HepG2 (cell line): ENCODE results near the gene SREBF1. TPM values are rescaled to one million over a fixed set of nuclear protein-coding genes. Genes with fewer than 3 reads are reported as not detected.

ENCODE experiments used
- ATAC-seq: fragments of 200-7000 bp; cut with Tn5 transposase; 3 replicates; pipeline ENCODE4 v1.9.1; 2020; ENCODE audit warnings: mild to moderate bottlenecking, moderate library complexity
- BruUV-seq: library from RNA; stranded (reverse); fragments of 400-500 nt; replicated peaks from 2 replicates; lab custom pipeline; 2021; lab: Mats Ljungman, UMichigan
- CTCF ChIA-PET: fragments of 300-600 bp; formaldehyde crosslinking; extraction: SDS; loops from one replicate; lab custom pipeline; 2021; ENCODE audit warnings: low total read pairs, inconsistent platforms, low intra/inter-chr PET ratio; lab: Yijun Ruan, JAX
- POLR2A ChIA-PET: fragments of 350-600 bp; sonication (Branson Sonifier 250); formaldehyde crosslinking; loops from one replicate; lab custom pipeline; 2020; ENCODE audit warnings: antibody characterized with exemption, inconsistent platforms; lab: Yijun Ruan, JAX
- DNase-seq: peaks from one replicate; pipeline ENCODE4 v3.0.0-alpha.2; 2015; ENCODE audit warnings: low spot score
- FAIRE-seq: peaks from 3 replicates; lab custom pipeline; 2011; peaks lifted over from hg19 to GRCh38; lab: Jason Lieb, UNC
- H2AFZ ChIP-seq: one replicate; pipeline ENCODE4 v1.6.1; 2011; ENCODE audit warnings: low read length, inconsistent platforms
- H3K27ac ChIP-seq: fragments of 300-600 bp; 3 replicates; pipeline ENCODE4 v1.8.0; 2011; ENCODE audit warnings: mixed run types, mild to moderate bottlenecking, mixed read lengths, low read length, inconsistent platforms; ENCODE audit not compliant: insufficient read depth; ENCODE audit errors: extremely low read length
- H3K27me3 ChIP-seq, 2 experiments: fragments of 200-600 bp in 1 of 2; 2 replicates in 1 of 2; 3 replicates in 1 of 2; pipeline versions ENCODE4 v1.6.0 to v1.8.0; 2011; ENCODE audit warnings: low read length in 2 of 2, mild to moderate bottlenecking in 2 of 2, moderate library complexity in 2 of 2, inconsistent platforms in 1 of 2; ENCODE audit not compliant: insufficient read depth in 2 of 2, control insufficient read depth in 1 of 2
- H3K36me3 ChIP-seq, 2 experiments: fragments of 200-600 bp in 1 of 2; replicated peaks in 1 of 2; 2 replicates in 1 of 2; 3 replicates in 1 of 2; pipeline versions ENCODE4 v1.5.1 to v1.8.0; 2011; ENCODE audit warnings: low read length in 2 of 2, inconsistent platforms in 1 of 2; ENCODE audit not compliant: insufficient read depth in 2 of 2, control insufficient read depth in 1 of 2
- H3K4me1 ChIP-seq: 2 replicates; pipeline ENCODE4 v1.5.1; 2012; ENCODE audit warnings: low read length, inconsistent platforms; ENCODE audit not compliant: insufficient read depth
- H3K4me2 ChIP-seq: 2 replicates; pipeline ENCODE4 v1.6.0; 2011; ENCODE audit warnings: low read depth, low read length, inconsistent platforms
- H3K4me3 ChIP-seq, 3 experiments: fragments of 200-600 bp in 1 of 3; sonication (generic), shearing (Covaris generic) in 1 of 3; replicated peaks in 1 of 3; 2 replicates each; pipeline ENCODE4 v1.5.1; 2011 to 2016; ENCODE audit warnings: low read length in 3 of 3, inconsistent platforms in 2 of 3, low read depth in 2 of 3, mild to moderate bottlenecking in 2 of 3, control low read depth in 1 of 3, mixed read lengths in 1 of 3; ENCODE audit not compliant: insufficient read depth in 1 of 3
- H3K79me2 ChIP-seq: one replicate; pipeline ENCODE4 v1.6.1; 2011; ENCODE audit warnings: low read length, inconsistent platforms; ENCODE audit not compliant: insufficient read depth
- H3K9ac ChIP-seq: 2 replicates; pipeline ENCODE4 v1.6.0; 2011; ENCODE audit warnings: mild to moderate bottlenecking, low read depth, low read length, inconsistent platforms; ENCODE audit not compliant: insufficient read depth
- H3K9me3 ChIP-seq: 2 replicates; pipeline ENCODE4 v1.5.1; 2012; ENCODE audit warnings: mild to moderate bottlenecking, low read length
- H4K20me1 ChIP-seq: 2 replicates; pipeline ENCODE4 v1.6.0; 2011; ENCODE audit warnings: inconsistent platforms, mild to moderate bottlenecking, low read length, moderate library complexity; ENCODE audit not compliant: insufficient read depth
- BRD4 ChIP-seq: sonication (generic); formaldehyde crosslinking; IDR thresholded peaks from 2 replicates; pipeline ENCODE4 v1.4.0; 2020; ENCODE audit warnings: missing genetic modification reagents
- FOXA1 ChIP-seq, 2 experiments: fragments of 450-650 bp in 1 of 2; sonication (generic) in 1 of 2; formaldehyde crosslinking in 1 of 2; IDR thresholded peaks; 2 replicates each; pipeline versions ENCODE4 v1.4.0 to v1.6.1; 2016 to 2020; ENCODE audit warnings: missing genetic modification reagents in 1 of 2
- HNRNPUL1 ChIP-seq: fragments of 200-400 bp; formaldehyde crosslinking; IDR thresholded peaks from 2 replicates; pipeline ENCODE4 v1.6.1; 2017; ENCODE audit warnings: low read depth, mild to moderate bottlenecking, low read length, moderate library complexity
- HOXA3 ChIP-seq: sonication (generic); formaldehyde crosslinking; IDR thresholded peaks from 2 replicates; pipeline ENCODE4 v1.5.0; 2020; ENCODE audit warnings: missing genetic modification reagents
- KDM1A ChIP-seq: IDR thresholded peaks from 2 replicates; pipeline ENCODE4 v1.6.1; 2016; ENCODE audit warnings: missing compliant biosample characterization
- MBNL3 ChIP-seq: fragments of 250-450 bp; sonication (Bioruptor Pico); conservative IDR thresholded peaks from 2 replicates; pipeline ENCODE4 v1.8.0; 2022; ENCODE audit warnings: mild to moderate bottlenecking, inconsistent platforms
- MXI1 ChIP-seq: IDR thresholded peaks from 3 replicates; pipeline ENCODE4 v1.6.1; 2012; ENCODE audit warnings: low read depth, low read length, inconsistent platforms, borderline replicate concordance
- SMARCE1 ChIP-seq: fragments of 450-650 bp; IDR thresholded peaks from 2 replicates; pipeline ENCODE4 v1.6.1; 2017; ENCODE audit warnings: borderline replicate concordance
- TBX3 ChIP-seq: fragments of 450-650 bp; IDR thresholded peaks from 2 replicates; pipeline ENCODE4 v1.6.1; 2017; ENCODE audit warnings: antibody characterized with exemption, mild to moderate bottlenecking, inconsistent platforms, borderline replicate concordance
- ZBTB21 ChIP-seq: sonication (generic); formaldehyde crosslinking; IDR thresholded peaks from 2 replicates; pipeline ENCODE4 v1.4.0; 2020; ENCODE audit warnings: missing genetic modification reagents
- ZC3H13 ChIP-seq: sonication (generic); formaldehyde crosslinking; IDR thresholded peaks from 2 replicates; pipeline ENCODE4 v1.8.1; 2023; ENCODE audit warnings: mild to moderate bottlenecking, missing genetic modification reagents, moderate library complexity
- ZNF207 ChIP-seq: fragments of 450-650 bp; IDR thresholded peaks from 2 replicates; pipeline ENCODE4 v1.6.1; 2016; ENCODE audit warnings: antibody characterized with exemption, borderline replicate concordance
- ZNF235 ChIP-seq: sonication (generic); formaldehyde crosslinking; IDR thresholded peaks from 2 replicates; pipeline ENCODE4 v1.8.1; 2023; ENCODE audit warnings: mild to moderate bottlenecking, missing genetic modification reagents, borderline replicate concordance
- ZNF572 ChIP-seq: sonication (generic); formaldehyde crosslinking; IDR thresholded peaks from 2 replicates; pipeline ENCODE4 v1.5.1; 2020; ENCODE audit warnings: mild to moderate bottlenecking, missing genetic modification reagents
- ZNF598 ChIP-seq: sonication (generic); formaldehyde crosslinking; IDR thresholded peaks from 2 replicates; pipeline ENCODE4 v1.5.1; 2020; ENCODE audit warnings: mild to moderate bottlenecking, missing genetic modification reagents, borderline replicate concordance
- ZNF616 ChIP-seq: sonication (generic); formaldehyde crosslinking; IDR thresholded peaks from 2 replicates; pipeline ENCODE4 v1.5.0; 2020; ENCODE audit warnings: low read depth, mild to moderate bottlenecking, missing genetic modification reagents
- WGBS: methylation state at CpG from one replicate; pipeline ENCODE4 v1.1.6; 2017; ENCODE audit warnings: low lambda C conversion rate; 5-methylcytosine and 5-hydroxymethylcytosine counted together
- in situ Hi-C: cut with HindIII; loops from 2 replicates; pipeline ENCODE4 v1.10.0; 2017; ENCODE audit warnings: low pct_unique_long_range_greater_than_20kb; ENCODE audit not compliant: extremely low pct_ligation_motif_present
- intact Hi-C: fragments of 100-400 bp; cut with micrococcal nuclease; formaldehyde crosslinking; loops from one replicate; pipeline ENCODE4 v1.10.0; 2022; ENCODE audit not compliant: unreplicated experiment
- polyA plus RNA-seq, 8 experiments: library from polyadenylated mRNA; depleted of rRNA in 3 of 8; stranded (reverse) in 7 of 8; unstranded in 1 of 8; fragments of >200 nt; fragmentation: Illumina TruSeq in 4 of 8; extraction: Trizol in 4 of 8; gene quantifications; 2 replicates each; pipeline versions ENCODE4 v1.2.1 to v1.2.3, GENCODE V29; 2011 to 2016; ENCODE audit warnings: low read depth in 4 of 8, missing spikeins in 1 of 8, mixed read lengths in 1 of 8; ENCODE audit not compliant: insufficient read depth in 1 of 8
- total RNA-seq, 5 experiments: library from RNA; depleted of rRNA; stranded (reverse); fragments of >200 nt; fragmentation: Illumina TruSeq; extraction: Trizol; gene quantifications; 2 replicates each; pipeline ENCODE4 v1.2.3, GENCODE V29; 2016; ENCODE audit warnings: low read depth in 1 of 5
- TF ChIP-seq, protein P1 (sequence below): sonication (generic); formaldehyde crosslinking; IDR thresholded peaks from 2 replicates; pipeline ENCODE4 v1.5.1; 2020; ENCODE audit warnings: mild to moderate bottlenecking, missing genetic modification reagents, borderline replicate concordance
- TF ChIP-seq, protein P2 (sequence below): sonication (generic); formaldehyde crosslinking; IDR thresholded peaks from 2 replicates; pipeline ENCODE4 v1.4.0; 2020; ENCODE audit warnings: mild to moderate bottlenecking, missing genetic modification reagents
- TF ChIP-seq, protein P3 (sequence below): sonication (generic); formaldehyde crosslinking; IDR thresholded peaks from 2 replicates; pipeline ENCODE4 v1.4.0; 2020; ENCODE audit warnings: missing genetic modification reagents; ENCODE audit errors: not compliant biosample characterization
- TF ChIP-seq, protein P4 (sequence below): IDR thresholded peaks from 2 replicates; pipeline ENCODE4 v1.6.1; 2018; ENCODE audit warnings: missing genetic modification reagents, mild to moderate bottlenecking, missing compliant biosample characterization

The SREBF1 gene
- total and polyA plus RNA-seq, 2 of the 13 experiments (the other 11 are each of a cell fraction or from before 2014, with no cell fraction given) = 34.3 to 38.0 TPM

DNA sequence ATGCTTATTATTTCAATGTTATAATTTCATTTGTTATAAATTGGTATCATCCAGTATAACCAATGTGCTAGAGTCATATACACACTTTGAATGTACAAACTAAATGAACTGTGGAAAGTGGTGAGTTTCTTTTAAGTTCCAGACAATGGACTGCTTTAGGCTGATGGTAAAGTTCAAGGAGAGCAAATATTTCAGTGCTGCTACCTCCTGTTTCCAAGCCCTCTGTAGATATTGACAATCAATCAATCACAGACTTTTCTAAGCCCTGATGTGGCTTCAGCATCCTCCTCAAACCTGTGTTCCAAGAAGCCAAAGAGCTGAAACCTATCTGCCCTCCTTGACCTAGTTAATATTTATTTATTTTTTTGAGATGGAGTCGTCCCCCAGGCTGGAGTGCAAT is 28.2 kb upstream of the SREBF1 start (continued):
- no peak for TF ChIP-seq FOXA1 (IDR thresholded peaks at IDR 0.05)
- peak; percentile 70 for TF ChIP-seq FOXA1 (CRISPR knock-in tag; IDR thresholded peaks at IDR 0.05)
- no peak for TF ChIP-seq MBNL3 (CRISPR knock-in tag)
- no peak for TF ChIP-seq SMARCE1
- TF ChIP-seq ZNF616 (CRISPR knock-in tag) = no peak
- TF ChIP-seq, protein P1, sequence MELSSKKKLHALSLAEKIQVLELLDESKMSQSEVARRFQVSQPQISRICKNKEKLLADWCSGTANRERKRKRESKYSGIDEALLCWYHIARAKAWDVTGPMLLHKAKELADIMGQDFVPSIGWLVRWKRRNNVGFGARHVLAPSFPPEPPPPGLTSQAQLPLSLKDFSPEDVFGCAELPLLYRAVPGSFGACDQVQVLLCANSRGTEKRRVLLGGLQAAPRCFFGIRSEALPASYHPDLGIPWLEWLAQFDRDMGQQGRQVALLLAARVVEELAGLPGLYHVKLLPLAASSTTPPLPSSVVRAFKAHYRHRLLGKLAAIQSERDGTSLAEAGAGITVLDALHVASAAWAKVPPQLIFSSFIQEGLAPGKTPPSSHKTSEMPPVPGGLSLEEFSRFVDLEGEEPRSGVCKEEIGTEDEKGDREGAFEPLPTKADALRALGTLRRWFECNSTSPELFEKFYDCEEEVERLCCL = no peak
- no peak for TF ChIP-seq ZNF598 (CRISPR knock-in tag)
- TF ChIP-seq, protein P2, sequence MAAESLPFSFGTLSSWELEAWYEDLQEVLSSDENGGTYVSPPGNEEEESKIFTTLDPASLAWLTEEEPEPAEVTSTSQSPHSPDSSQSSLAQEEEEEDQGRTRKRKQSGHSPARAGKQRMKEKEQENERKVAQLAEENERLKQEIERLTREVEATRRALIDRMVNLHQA (CRISPR knock-in tag) = no peak
- TF ChIP-seq ZC3H13 (CRISPR knock-in tag) = no peak
- TF ChIP-seq, all 625 proteins: peak for 27

DNA sequence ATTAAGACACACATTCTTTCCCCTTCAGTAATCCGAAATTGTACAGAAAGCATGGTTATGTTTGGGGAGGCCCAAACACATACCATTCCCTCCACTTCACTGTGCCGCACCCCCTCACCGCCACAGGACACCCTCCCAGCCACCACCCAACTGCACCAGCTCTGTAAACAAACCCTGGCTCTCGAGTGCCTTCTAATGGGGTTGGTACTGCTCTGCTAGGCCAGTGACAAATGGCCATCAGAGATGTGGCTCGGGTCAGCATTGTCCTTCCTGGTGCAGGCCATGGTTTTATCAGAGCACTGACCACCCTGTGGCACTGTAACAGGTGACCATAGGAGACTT is 24.0 kb upstream of the SREBF1 start:
- H3K9ac ChIP-seq = no peak overlapping the region
- H3K27me3 ChIP-seq = no peaks in the 10 kb centered on the region
- H3K4me1 ChIP-seq = peaks cover 41% of the 10 kb centered on the region
- CTCF ChIA-PET = interaction anchor here (1.0 to 2.7 kb wide), 6 partner anchors 42 to 180 kb away, joined by 3 to 53 read pairs (median 7); partner anchors contain the start of gene RAI1
- POLR2A ChIA-PET = no interaction called here
- H3K9me3 ChIP-seq = no peaks in the 10 kb centered on the region
- H3K27ac ChIP-seq = no peak overlapping the region
- no peak overlapping the region for H3K4me2 ChIP-seq
- BruUV-seq = no TSS peak
- no peak overlapping the region for H3K4me3 ChIP-seq
- intact Hi-C loops (loop anchor here (1.0 to 2.0 kb wide), 2 partner anchors 48 to 58 kb away; no protein-coding TSS in a partner anchor), in situ Hi-C loops (loop anchor here (5.0 kb wide), 1 partner anchor 48 kb away; no protein-coding TSS in a partner anchor)
- DNase-seq (no peak), FAIRE-seq (no peak), ATAC-seq (no peak)
- H3K36me3 ChIP-seq = no peaks in the 10 kb centered on the region
- no peak overlapping the region for H2AFZ ChIP-seq
- 51% methylated on average over 4 of the region's 5 CpGs for WGBS
- H3K79me2 ChIP-seq = no peaks in the 10 kb centered on the region
- no peaks in the 10 kb centered on the region for H4K20me1 ChIP-seq
- TF ChIP-seq KDM1A (CRISPR knock-in tag) = no peak
- no peak for TF ChIP-seq BRD4
- TF ChIP-seq ZNF235 = no peak
- TF ChIP-seq, protein P3, sequence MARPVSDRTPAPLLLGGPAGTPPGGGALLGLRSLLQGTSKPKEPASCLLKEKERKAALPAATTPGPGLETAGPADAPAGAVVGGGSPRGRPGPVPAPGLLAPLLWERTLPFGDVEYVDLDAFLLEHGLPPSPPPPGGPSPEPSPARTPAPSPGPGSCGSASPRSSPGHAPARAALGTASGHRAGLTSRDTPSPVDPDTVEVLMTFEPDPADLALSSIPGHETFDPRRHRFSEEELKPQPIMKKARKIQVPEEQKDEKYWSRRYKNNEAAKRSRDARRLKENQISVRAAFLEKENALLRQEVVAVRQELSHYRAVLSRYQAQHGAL (CRISPR knock-in tag) = no peak
- TF ChIP-seq HNRNPUL1 = no peak
- TF ChIP-seq, protein P4, sequence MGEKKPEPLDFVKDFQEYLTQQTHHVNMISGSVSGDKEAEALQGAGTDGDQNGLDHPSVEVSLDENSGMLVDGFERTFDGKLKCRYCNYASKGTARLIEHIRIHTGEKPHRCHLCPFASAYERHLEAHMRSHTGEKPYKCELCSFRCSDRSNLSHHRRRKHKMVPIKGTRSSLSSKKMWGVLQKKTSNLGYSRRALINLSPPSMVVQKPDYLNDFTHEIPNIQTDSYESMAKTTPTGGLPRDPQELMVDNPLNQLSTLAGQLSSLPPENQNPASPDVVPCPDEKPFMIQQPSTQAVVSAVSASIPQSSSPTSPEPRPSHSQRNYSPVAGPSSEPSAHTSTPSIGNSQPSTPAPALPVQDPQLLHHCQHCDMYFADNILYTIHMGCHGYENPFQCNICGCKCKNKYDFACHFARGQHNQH (CRISPR knock-in tag) = no peak
- no peak for TF ChIP-seq TBX3
- no peak for TF ChIP-seq HOXA3 (CRISPR knock-in tag)
- TF ChIP-seq ZBTB21 = no peak
- TF ChIP-seq MXI1 = no peak
- TF ChIP-seq ZNF572 (CRISPR knock-in tag) = no peak
- no peak for TF ChIP-seq ZNF207
